HCT116 (cell line): ENCODE data around the gene ARHGAP18. TPM values are rescaled to one million over a fixed set of nuclear protein-coding genes. Genes with fewer than 3 reads are reported as not detected.
A peak's percentile ranks its signal among the peaks of the same experiment; 100 is the strongest.

Source experiments
- ATAC-seq: fragments of 200-7000 bp; cut with Tn5 transposase; 2 replicates; pipeline ENCODE4 v1.9.1; 2020; ENCODE audit warnings: mild to moderate bottlenecking, moderate library complexity
- BruUV-seq: library from RNA; stranded (reverse); fragments of 400-500 nt; replicated peaks from 2 replicates; lab custom pipeline; 2021; lab: Mats Ljungman, UMichigan
- CTCF ChIA-PET: fragments of 300-600 bp; sonication (Branson Sonifier 250); formaldehyde crosslinking; loops from one replicate; lab custom pipeline; 2021; ENCODE audit warnings: antibody characterized with exemption; lab: Charles Lee
- POLR2A ChIA-PET: fragments of 300-600, 350-600 bp; sonication (Branson Sonifier 250); formaldehyde crosslinking; loops from one replicate; lab custom pipeline; 2021; ENCODE audit warnings: antibody characterized with exemption; lab: Charles Lee
- RAD21 ChIA-PET, 2 experiments: fragments of 300-600 bp; sonication (Branson Sonifier 250); formaldehyde crosslinking; loops; one replicate each; lab custom pipeline; 2023; ENCODE audit warnings: low total read pairs in 2 of 2; ENCODE audit not compliant: uncharacterized antibody in 2 of 2, unreplicated experiment in 2 of 2, low non-redundant PET in 1 of 2; lab: Charles Lee
- DNase-seq: peaks from one replicate; pipeline ENCODE4 v3.0.0-alpha.2; 2010; ENCODE audit warnings: low read depth, low spot score
- H2AFZ ChIP-seq: fragments of 200-600 bp; shearing (Covaris generic), sonication (generic); 2 replicates; pipeline ENCODE4 v1.6.1; 2017; ENCODE audit warnings: low read depth, mixed run types, mixed read lengths, antibody characterized with exemption, low read length; ENCODE audit not compliant: poor library complexity, severe bottlenecking
- H3K27ac ChIP-seq: 2 replicates; pipeline ENCODE4 v1.5.1; 2012; ENCODE audit warnings: low read depth, low read length
- H3K27me3 ChIP-seq: fragments of 200-600 bp; sonication (generic); 2 replicates; pipeline ENCODE4 v1.6.1; 2016; ENCODE audit warnings: mixed run types, low read length, mixed read lengths; ENCODE audit not compliant: insufficient read depth
- H3K36me3 ChIP-seq, 2 experiments: fragments of 200-500 bp in 1 of 2; fragments of 200-600 bp in 1 of 2; sonication (Bioruptor generic) in 1 of 2; sonication (generic) in 1 of 2; 2 replicates each; pipeline versions ENCODE4 v1.5.1 to v1.6.1; 2014 to 2016; ENCODE audit warnings: low read length in 2 of 2, inconsistent platforms in 1 of 2, mixed read lengths in 1 of 2, mixed run types in 1 of 2; ENCODE audit not compliant: insufficient read depth in 2 of 2, control insufficient read depth in 1 of 2
- H3K4me1 ChIP-seq, 2 experiments: fragments of 200-600 bp in 1 of 2; sonication (generic) in 1 of 2; 2 replicates each; pipeline versions ENCODE4 v1.5.1 to v1.6.1; 2012 to 2017; ENCODE audit warnings: low read length in 2 of 2, inconsistent platforms in 1 of 2, mild to moderate bottlenecking in 1 of 2, mixed read lengths in 1 of 2, mixed run types in 1 of 2, moderate library complexity in 1 of 2; ENCODE audit not compliant: insufficient read depth in 2 of 2, control insufficient read depth in 1 of 2
- H3K4me2 ChIP-seq: fragments of 200-600 bp; sonication (generic); 2 replicates; pipeline ENCODE4 v1.6.1; 2017; ENCODE audit warnings: mixed run types, low read length, mixed read lengths
- H3K4me3 ChIP-seq, 2 experiments: fragments of 200-600 bp in 1 of 2; sonication (generic) in 1 of 2; replicated peaks in 1 of 2; 2 replicates each; pipeline ENCODE4 v1.5.1; 2011 to 2016; ENCODE audit warnings: low read length in 2 of 2, control low read depth in 1 of 2, low read depth in 1 of 2, mild to moderate bottlenecking in 1 of 2, mixed read lengths in 1 of 2, mixed run types in 1 of 2
- H3K79me2 ChIP-seq: fragments of 200-600 bp; sonication (generic); 2 replicates; pipeline ENCODE4 v1.6.1; 2017; ENCODE audit warnings: mild to moderate bottlenecking, mixed run types, low read length, moderate library complexity, mixed read lengths; ENCODE audit not compliant: insufficient read depth
- H3K9ac ChIP-seq: fragments of 200-600 bp; sonication (generic); 2 replicates; pipeline ENCODE4 v1.6.1; 2016; ENCODE audit warnings: low read length, mixed read lengths
- H3K9me2 ChIP-seq: fragments of 200-600 bp; sonication (generic), shearing (Covaris generic); 2 replicates; pipeline ENCODE4 v1.6.1; 2017; ENCODE audit warnings: mixed run types, mild to moderate bottlenecking, moderate library complexity; ENCODE audit not compliant: insufficient read depth
- H3K9me3 ChIP-seq, 2 experiments: fragments of 200-500 bp in 1 of 2; fragments of 200-600 bp in 1 of 2; sonication (Bioruptor generic) in 1 of 2; sonication (generic) in 1 of 2; 2 replicates each; pipeline ENCODE4 v1.6.1; 2014 to 2017; ENCODE audit warnings: low read length in 2 of 2, mixed read lengths in 2 of 2, inconsistent platforms in 1 of 2, low read depth in 1 of 2, mild to moderate bottlenecking in 1 of 2, mixed run types in 1 of 2, moderate library complexity in 1 of 2; ENCODE audit not compliant: control insufficient read depth in 1 of 2, insufficient read depth in 1 of 2
- H4K20me1 ChIP-seq: fragments of 200-600 bp; sonication (generic), shearing (Covaris generic); 2 replicates; pipeline ENCODE4 v1.6.1; 2017; ENCODE audit warnings: mixed run types, mild to moderate bottlenecking, moderate library complexity; ENCODE audit not compliant: insufficient read depth
- CEBPB ChIP-seq: IDR thresholded peaks from 2 replicates; pipeline ENCODE4 v1.6.1; 2012; ENCODE audit warnings: low read depth
- EGR1 ChIP-seq: IDR thresholded peaks from 2 replicates; pipeline ENCODE4 v1.6.1; 2012; ENCODE audit warnings: low read depth
- EZH2 ChIP-seq: fragments of 200-600 bp; sonication (generic); IDR thresholded peaks from 2 replicates; pipeline ENCODE4 v1.6.1; 2017; ENCODE audit warnings: antibody characterized with exemption, mixed run types
- EZH2phosphoT487 ChIP-seq: fragments of 200-600 bp; IDR thresholded peaks from 2 replicates; pipeline ENCODE4 v1.6.1; 2018; ENCODE audit warnings: antibody characterized with exemption, borderline replicate concordance
- FOSL1 ChIP-seq: IDR thresholded peaks from 2 replicates; pipeline ENCODE4 v1.6.1; 2012; ENCODE audit warnings: low read depth
- POLR2A ChIP-seq: IDR thresholded peaks from 2 replicates; pipeline ENCODE4 v1.7.0; 2011; ENCODE audit warnings: borderline replicate concordance; ENCODE audit not compliant: insufficient read depth, insufficient read length; ENCODE audit errors: extremely low read depth
- RAD21 ChIP-seq: IDR thresholded peaks from 2 replicates; pipeline ENCODE4 v1.6.1; 2012; ENCODE audit warnings: low read depth, mild to moderate bottlenecking
- REST ChIP-seq: IDR thresholded peaks from 2 replicates; pipeline ENCODE4 v1.6.1; 2012; ENCODE audit warnings: low read depth
- SIN3A ChIP-seq: IDR thresholded peaks from 2 replicates; pipeline ENCODE4 v1.6.1; 2012; ENCODE audit warnings: low read depth
- TCF7L2 ChIP-seq: IDR thresholded peaks from 2 replicates; pipeline ENCODE4 v1.7.0; 2011; ENCODE audit warnings: borderline replicate concordance, inconsistent platforms; ENCODE audit not compliant: insufficient read depth, insufficient read length; ENCODE audit errors: extremely low read depth
- YY1 ChIP-seq: IDR thresholded peaks from 2 replicates; pipeline ENCODE4 v1.6.1; 2011; ENCODE audit warnings: low read length, low read depth, moderate library complexity, mild to moderate bottlenecking; ENCODE audit not compliant: insufficient replicate concordance; ENCODE audit errors: extremely low read depth
- ZBTB33 ChIP-seq: IDR thresholded peaks from 2 replicates; pipeline ENCODE4 v1.6.1; 2011; ENCODE audit warnings: mild to moderate bottlenecking, low read length, moderate library complexity; ENCODE audit not compliant: insufficient replicate concordance; ENCODE audit errors: extremely low read depth
- ZNF274 ChIP-seq: fragments of 200-500 bp; sonication (Bioruptor generic); IDR thresholded peaks from 2 replicates; pipeline ENCODE4 v1.6.1; 2014; ENCODE audit warnings: mild to moderate bottlenecking, low read depth, low read length, inconsistent platforms
- intact Hi-C: fragments of 100-400 bp; cut with micrococcal nuclease; formaldehyde crosslinking; loops from 2 replicates; pipeline ENCODE4 v1.10.0; 2022
- total RNA-seq: library from RNA; stranded (reverse); gene quantifications from one replicate; pipeline ENCODE4 v1.2.1, GENCODE V29; 2021; ENCODE audit not compliant: unreplicated experiment

Gene ARHGAP18
- total RNA-seq, 1 experiment from 2014 or later: 70.3 TPM

DNA sequence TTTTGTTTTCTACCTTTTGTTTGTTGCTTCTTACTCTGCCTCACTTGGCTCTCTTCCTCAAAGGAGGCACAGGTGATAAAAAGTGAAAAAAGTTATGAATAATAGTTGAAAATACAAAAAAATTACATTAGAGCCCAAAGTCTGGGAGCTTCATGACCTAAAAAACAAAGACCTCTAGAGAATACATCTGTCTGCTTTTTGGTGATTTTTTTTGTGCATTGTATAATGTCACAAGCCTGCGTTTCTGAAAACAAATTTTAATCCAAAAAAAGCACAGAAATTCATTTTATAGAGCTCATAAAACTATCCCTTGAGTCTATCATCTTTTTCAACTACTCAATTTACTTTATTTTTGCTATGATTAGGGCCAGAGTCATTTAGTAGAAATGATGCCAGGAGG, 41.4 kb upstream of the ARHGAP18 start:
- BruUV-seq: no TSS peak
- DNase-seq (no peak), ATAC-seq (no peak)
- Histone ChIP-seq H3K9ac (peak overlapping the region; percentile 23; the same call in 1 of the 2 replicates), H3K36me3 (no peaks in the 10 kb centered on the region), H3K27me3 (no peaks in the 10 kb centered on the region), H4K20me1 (no peaks in the 10 kb centered on the region), H3K27ac (peak overlapping the region; percentile 100), H2AFZ (peak overlapping the region; percentile 47), H3K4me2 (peak overlapping the region; percentile 55), H3K4me3 (no peak overlapping the region), H3K4me1 (peaks cover 73 to 77% of the 10 kb centered on the region in 2 experiments), H3K79me2 (no peaks in the 10 kb centered on the region), H3K9me2 (no peaks in the 10 kb centered on the region), H3K9me3 (no peaks in the 10 kb centered on the region)
- POLR2A ChIA-PET: no interaction called here
- RAD21 ChIA-PET: no interaction called here
- intact Hi-C loops: loop anchor here (1.0 kb wide), 1 partner anchor 153 kb away; no protein-coding TSS in a partner anchor
- TF ChIP-seq EZH2phosphoT487: no peak
- no peak; the same call in 1 of the 2 replicates for TF ChIP-seq CEBPB
- TF ChIP-seq SIN3A: no peak
- TF ChIP-seq REST: no peak
- no peak for TF ChIP-seq FOSL1
- TF ChIP-seq RAD21: no peak
- no peak for TF ChIP-seq YY1
- no peak for TF ChIP-seq TCF7L2
- TF ChIP-seq ZBTB33: no peak
- TF ChIP-seq EZH2: no peak
- TF ChIP-seq POLR2A: no peak
- no peak for TF ChIP-seq EGR1
- no peak for TF ChIP-seq ZNF274
- CTCF ChIA-PET: no interaction called here
